Fibroblast of skin of right biceps (primary cell): ENCODE measurements around the gene MYH14.

ENCODE experiments used
- DNase-seq: peaks from one replicate; pipeline ENCODE4 v3.0.0-alpha.2; 2013

Gene MYH14

GRCh38 chr19:50195224-50195623 lies 8.2 kb upstream of the MYH14 start:
- no peak for DNase-seq

DNA sequence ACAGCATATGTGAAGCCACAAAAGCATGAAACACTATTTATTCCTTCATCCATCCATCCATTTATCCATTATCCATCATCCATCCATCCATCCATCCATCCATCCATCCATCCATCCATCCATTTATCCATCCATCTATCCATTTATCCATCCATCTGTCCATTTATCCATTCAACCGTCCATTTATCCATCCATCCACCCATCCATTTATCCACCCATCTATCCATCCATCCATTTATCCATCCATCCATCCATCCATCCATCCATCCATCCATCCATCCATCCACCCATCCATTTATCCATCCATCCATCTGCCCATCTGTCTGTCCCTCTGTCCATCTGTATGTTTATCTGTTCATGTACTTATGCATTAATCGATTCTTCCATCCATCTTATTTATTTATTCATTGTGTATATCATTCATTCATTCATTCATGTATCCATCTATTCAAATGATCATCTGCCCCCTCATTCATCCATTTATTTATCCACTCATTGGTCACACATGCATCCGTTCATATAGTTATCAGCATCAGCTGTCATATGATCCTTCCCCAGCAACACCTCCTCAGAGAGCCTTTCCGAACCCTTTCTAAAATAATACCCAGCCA lies 7.0 kb upstream of the MYH14 start:
- no peak for DNase-seq

DNA sequence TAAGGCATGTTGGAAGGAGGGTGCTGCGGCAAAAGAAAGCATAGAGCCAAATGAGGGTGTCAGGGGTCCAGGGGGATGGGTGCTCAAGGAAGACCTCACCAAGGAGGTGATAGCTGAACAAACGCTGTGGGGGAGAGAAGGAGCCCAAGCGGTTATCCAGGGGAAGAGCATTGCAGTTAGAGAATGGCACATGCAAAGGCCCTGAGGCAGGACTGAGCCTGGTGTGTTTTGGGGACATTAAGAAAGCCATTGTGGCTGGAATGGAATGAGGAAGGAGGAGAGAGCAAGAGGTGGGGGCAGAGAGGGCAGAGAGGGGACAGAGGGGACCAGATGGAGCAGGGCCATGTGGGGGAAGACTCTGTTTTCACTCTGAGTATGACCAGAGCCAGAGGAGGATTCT lies 6.1 kb upstream of the MYH14 start:
- no peak for DNase-seq

DNA sequence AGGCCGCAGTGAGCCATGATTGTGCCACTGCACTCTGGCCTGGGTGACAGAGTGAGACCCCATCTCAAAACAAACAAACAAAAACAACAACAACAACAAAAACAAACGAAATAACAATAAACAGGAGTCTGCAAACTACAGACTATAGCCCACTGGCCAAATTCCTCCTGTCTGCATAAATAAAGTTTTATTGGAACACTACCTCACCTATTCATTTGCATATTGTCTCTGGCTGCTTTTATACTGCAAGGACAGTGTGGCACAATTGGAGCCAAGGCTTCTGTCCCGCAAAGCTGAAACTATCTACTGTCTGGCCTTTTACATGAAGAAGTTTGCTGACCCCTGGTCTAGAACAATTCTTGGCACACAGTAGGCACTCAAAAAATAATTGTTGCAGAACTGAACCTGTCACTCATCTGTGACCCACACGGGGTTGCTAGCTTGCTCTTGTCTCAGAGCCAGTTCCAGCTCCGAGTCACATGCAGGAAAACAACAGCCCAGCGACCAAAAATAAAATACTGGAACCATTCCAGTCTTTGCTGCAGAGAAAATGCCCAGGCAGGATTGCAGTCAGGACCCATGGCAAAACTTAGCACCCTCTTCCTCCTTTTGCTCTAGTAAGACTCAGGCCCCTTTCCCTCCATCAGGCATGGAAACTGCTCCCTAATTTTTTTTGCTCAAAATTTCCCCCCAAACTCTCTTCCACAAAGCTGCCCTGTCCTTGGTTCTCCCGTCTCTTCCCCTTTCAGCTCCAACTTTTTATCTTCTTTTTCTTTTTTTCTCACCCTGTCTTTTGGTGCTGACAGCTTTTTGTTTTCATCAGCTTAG lies 4.8 kb upstream of the MYH14 start:
- no peak for DNase-seq

GRCh38 chr19:50199259-50199555 lies 4.2 kb upstream of the MYH14 start:
- DNase-seq, result no peak

GRCh38 chr19:50202386-50202785 lies 1.0 kb upstream of the MYH14 start:
- no peak for DNase-seq

GRCh38 chr19:50202962-50203280 lies 501 bp upstream of the MYH14 start:
- no peak for DNase-seq

DNA sequence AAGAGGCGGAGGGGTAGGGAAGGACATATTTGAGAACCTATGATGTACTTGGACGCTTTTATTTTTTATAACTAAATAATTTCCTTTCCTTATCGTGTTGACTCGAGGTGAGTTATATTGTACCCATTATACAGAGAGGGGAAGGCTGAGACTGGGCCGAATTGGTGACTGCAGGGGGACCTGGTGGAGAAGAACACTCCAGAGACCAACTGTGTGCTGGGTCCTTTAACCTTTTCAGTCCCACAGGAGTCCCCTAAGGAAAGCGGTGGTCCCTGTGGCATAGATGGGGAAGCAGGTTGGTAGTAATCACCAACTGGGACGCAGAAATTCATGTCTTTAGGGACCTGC lies 633 bp downstream of the MYH14 start:
- no peak for DNase-seq

- no peak for DNase-seq
Observed at GRCh38 chr19:50204811-50205675, 1.6 kb downstream of the MYH14 start.

GRCh38 chr19:50205681-50206138 lies 2.3 kb downstream of the MYH14 start:
- DNase-seq, result no peak

DNA sequence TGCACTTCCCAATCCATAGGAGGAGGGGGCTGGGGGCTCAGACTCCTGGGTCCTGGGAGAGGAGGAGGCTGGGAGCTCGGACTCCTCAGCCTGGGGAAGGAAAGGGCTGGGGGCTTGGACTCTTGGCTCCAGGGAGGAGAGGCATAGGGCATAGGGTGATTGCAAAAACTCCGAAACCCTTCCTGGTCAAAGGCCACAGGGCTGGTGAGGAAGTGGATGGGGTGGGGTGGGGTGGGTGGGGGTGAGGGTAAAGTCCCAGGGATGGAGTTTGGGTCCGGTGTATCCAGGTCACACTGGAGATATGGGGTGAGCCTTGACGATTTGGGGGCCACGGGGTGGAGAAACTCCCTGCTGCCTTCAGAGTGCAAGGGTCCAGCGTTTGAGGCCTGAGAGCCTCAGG lies 2.8 kb downstream of the MYH14 start:
- no peak for DNase-seq

GRCh38 chr19:50207730-50208129 lies 4.3 kb downstream of the MYH14 start:
- DNase-seq, result no peak

DNA sequence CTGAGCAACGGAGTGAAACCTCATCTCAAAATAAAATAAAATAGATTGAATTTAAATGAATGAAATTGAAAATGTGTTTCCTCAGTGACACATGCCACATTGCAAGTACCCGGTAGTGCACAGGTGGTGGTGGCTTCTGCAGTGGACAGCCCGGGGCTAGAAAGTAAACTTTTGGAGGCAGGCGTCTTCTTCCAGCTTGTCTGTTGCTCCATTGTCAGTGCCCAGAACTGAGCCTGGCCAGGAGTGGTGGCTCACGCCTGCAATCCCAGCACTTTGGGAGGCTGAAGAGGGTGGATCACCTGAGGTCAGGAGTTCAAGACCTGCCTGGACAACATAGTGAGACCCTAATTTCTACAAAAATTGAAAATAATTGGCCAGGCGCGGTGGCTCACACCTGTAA lies 5.7 kb downstream of the MYH14 start:
- no peak for DNase-seq

DNA sequence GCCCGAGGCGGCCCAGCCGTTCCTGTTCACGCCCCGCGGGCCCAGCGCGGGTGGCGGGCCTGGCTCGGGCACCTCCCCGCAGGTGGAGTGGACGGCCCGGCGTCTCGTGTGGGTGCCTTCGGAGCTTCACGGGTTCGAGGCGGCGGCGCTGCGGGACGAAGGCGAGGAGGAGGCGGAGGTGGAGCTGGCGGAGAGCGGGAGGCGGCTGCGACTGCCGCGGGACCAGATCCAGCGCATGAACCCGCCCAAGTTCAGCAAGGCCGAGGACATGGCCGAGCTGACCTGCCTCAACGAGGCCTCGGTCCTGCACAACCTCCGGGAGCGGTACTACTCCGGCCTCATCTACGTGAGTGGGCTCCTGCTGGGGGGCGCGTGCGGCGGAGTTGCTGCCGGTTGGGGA lies 7.0 kb downstream of the MYH14 start:
- DNase-seq, result no peak

DNA sequence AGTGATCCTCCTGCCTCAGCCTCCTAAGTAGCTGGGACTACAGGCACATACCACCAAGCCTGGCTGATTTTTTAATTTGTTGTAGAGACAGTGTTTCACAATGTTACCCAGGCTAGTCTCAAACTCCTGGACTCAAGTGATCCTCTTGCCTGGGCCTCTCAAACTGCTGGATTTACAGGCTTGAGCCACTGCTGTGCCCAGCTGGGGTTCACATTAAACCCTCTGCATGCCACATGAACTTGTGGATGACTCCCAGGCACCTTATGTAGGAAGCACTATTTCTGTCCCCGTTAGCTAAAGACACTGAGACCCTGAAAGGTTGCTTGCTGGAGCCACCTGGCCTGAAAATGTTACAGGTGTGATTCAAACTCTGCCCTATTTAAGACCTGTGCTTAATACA lies 10.5 kb downstream of the MYH14 start:
- DNase-seq, result no peak

DNA sequence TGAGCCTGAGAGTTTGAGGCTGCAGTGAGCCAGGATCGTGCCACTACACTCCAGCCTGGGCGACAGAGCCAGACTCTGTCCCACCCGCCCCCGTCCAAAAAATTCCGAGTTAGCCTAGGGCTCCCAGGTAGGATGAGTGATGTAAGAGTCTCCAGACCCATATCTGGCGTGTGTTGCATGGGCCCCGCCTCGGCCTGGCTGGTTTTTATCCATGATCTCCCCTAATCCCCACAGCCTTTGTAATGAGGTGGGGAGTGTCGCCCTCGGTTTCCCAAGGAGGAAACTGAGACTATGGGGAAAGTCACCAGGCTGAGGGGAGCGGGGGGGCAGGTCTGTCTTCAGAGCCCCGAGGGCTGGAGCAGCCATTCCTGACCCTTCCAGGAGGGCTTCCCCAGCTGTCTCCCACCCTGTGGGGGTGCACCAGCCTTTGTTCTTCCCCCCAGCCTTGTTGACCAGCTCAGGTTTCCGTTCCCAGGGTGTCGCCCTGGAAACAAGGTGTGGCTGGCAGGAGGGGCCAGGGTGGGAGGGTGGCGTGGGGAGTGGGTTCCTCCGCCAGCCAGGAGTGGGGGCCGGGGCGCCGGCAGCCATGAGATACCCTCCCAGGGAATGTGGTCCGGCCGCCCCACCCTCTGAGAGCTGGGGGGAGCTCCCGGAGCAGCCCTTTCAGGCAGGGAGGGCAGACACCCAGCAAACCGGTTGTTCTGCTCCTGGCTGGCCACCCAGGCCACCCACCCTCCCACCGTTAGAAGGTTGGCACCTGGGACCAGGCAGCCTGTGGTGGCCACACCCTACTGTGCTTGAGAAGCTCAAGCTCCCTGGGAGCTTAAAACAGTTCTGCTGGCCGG lies 11.5 kb downstream of the MYH14 start:
- DNase-seq, result no peak

DNA sequence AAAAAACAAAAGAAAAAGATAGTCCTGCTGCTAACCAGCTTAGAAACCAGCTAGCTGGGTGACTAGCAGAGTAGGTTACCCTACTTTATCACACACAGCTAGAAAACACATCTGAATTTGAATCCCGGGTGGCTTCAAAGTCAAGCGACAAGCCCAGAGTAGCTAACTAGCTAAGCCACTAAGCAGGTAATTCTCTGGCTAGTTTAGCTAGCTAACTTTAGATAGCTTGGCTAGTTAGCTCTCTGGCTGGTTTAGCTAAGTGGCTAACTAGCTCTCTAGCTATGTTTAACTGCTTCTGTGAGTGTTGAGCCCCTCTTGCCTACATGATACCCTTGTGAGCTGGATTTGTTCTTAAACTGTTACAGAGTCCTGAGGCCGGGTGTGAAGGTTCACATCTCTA lies 12.4 kb downstream of the MYH14 start:
- DNase-seq, result no peak

GRCh38 chr19:50221087-50221486 lies 17.7 kb downstream of the MYH14 start:
- no peak for DNase-seq

GRCh38 chr19:50222691-50223438 lies 19.4 kb downstream of the MYH14 start:
- DNase-seq, result no peak

DNA sequence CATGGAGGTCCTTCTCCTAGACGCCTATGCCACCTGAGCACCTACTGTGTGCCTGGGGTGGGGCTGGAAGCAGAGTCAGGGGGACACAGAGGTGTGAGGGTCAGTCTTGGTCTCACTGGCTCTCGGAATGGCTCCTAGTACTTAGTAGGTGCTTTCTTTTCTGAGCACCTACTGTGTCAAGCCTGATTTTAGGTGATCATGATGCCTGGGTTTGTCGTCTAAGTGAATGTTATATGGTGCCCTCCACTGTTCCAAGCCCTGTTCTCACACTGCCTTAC lies 20.0 kb downstream of the MYH14 start:
- no peak for DNase-seq

DNA sequence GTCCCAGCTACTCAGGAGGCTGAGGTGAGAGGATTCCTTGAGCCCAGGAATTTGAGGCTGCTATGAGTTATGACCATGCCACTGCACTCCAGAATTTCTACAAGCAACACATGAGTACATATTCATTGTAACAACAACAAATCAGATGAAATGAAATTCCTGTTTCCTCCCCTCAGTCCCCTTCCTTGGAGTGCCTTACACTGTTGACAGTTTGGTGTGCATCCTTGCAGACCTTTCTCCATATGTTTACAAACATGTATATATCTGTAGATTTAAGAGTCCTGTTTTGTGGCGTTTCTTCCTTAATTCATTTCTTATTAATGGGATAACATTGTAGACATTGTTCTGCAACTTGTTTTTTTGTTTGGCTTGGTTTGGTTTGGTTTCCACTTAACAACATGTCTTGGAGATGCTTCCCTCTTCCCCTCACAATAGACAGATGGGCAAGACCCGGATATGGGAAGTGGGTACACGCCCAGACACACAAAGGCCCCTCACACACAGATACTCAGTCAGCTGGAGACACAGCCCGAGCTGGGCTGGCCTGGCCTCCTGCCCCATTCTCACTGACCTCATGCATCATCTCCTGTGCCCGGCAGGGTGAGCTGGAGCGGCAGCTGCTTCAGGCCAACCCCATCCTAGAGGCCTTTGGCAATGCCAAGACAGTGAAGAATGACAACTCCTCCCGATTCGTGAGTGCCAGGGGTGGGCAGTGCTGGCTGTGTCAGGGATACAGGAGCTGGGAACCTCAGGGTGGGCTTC lies 21.7 kb downstream of the MYH14 start:
- DNase-seq, result no peak

GRCh38 chr19:50226536-50226935 lies 23.1 kb downstream of the MYH14 start:
- DNase-seq, result no peak
